ENCODE data around the gene LSM12. TPM values are rescaled to one million over a fixed set of nuclear protein-coding genes. Genes with fewer than 3 reads are reported as not detected.
"Not testable (repeated sequence)": the region's sequence is repeated elsewhere in the genome, so short reads cannot be mapped to it uniquely, and the experiment has no call there.

Gene LSM12
- total RNA-seq, 4 donors from 2014 or later: 37.8 to 59.2 (median 46.0) TPM

DNA sequence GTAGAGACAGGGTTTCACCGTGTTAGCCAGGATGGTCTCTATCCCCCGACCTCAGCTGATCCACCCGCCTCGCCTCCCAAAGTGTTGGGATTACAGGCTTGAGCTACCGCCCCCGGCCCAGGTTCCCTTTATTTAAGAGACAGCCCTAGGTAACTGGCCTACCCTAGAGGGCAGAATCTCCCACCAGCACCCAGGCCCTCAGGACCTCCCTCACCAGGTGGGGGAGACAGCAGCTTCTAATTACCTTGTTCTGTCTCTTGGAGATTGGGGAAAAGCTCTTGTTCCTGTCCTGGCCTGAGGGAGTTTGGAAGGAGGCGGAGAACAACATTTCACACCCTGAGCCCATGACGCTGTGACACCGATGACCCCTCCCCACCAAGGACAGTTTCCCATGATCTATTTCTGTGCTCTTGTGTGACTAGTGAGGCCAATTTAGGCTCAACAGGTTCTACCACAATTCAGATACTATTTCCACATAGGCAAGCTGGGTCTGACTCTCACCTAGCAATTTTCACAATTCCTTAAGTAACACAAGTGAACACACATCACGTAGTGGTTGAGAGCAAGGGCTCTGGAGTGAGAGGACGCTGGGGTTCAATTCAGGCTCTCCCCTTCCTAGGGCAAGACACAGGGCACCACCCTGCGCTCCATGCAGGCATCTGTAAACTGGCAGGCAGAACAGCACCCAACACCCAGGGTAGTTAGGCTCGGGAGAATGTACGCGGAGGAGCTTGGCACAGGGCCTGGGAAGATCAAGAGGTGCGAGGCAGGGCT is 36.6 kb upstream of the LSM12 start:
- WGBS: 88% methylated on average over 14 of the region's 16 CpGs
- no peak for DNase-seq (ENCODE audit: extremely low spot score)
- TF ChIP-seq POLR2A (IDR thresholded peaks at IDR 0.05; ENCODE audit: low read depth) (no peak), POLR2AphosphoS5 (IDR thresholded peaks at IDR 0.05) (peak; percentile 29 to 39)
- H3K4me1 ChIP-seq: peaks cover 83 to 95% (median 86%) of the 10 kb centered on the region in 4 donors
- H3K27ac ChIP-seq (replicated peaks in 1 of 4): peak overlapping the region; percentile 50 to 92 (median 60)
- H3K36me3 ChIP-seq: peaks cover 7 to 30% (median 19%) of the 10 kb centered on the region in 4 donors
- no peak overlapping the region for H3K4me3 ChIP-seq
- intact Hi-C loops (cut with DNase I): no loop called here
- no peaks in the 10 kb centered on the region for H3K9me3 ChIP-seq
- H3K27me3 ChIP-seq: no peaks in the 10 kb centered on the region

GRCh38 chr17:44101858-44102257 is 35.4 kb upstream of the LSM12 start:
- Histone ChIP-seq H3K36me3 (peaks cover 7 to 30% (median 19%) of the 10 kb centered on the region in 4 donors), H3K4me1 (peaks cover 83 to 95% (median 86%) of the 10 kb centered on the region in 4 donors), H3K27ac (replicated peaks in 1 of 4) (peak overlapping the region in 1 of 4 donors; percentile 32)
- DNase-seq (ENCODE audit: extremely low spot score); H3K4me3 ChIP-seq; H3K9me3 ChIP-seq; H3K27me3 ChIP-seq; intact Hi-C loops (cut with DNase I): not testable (repeated sequence)
- 90% methylated on average over 4 of the region's 6 CpGs for WGBS

DNA sequence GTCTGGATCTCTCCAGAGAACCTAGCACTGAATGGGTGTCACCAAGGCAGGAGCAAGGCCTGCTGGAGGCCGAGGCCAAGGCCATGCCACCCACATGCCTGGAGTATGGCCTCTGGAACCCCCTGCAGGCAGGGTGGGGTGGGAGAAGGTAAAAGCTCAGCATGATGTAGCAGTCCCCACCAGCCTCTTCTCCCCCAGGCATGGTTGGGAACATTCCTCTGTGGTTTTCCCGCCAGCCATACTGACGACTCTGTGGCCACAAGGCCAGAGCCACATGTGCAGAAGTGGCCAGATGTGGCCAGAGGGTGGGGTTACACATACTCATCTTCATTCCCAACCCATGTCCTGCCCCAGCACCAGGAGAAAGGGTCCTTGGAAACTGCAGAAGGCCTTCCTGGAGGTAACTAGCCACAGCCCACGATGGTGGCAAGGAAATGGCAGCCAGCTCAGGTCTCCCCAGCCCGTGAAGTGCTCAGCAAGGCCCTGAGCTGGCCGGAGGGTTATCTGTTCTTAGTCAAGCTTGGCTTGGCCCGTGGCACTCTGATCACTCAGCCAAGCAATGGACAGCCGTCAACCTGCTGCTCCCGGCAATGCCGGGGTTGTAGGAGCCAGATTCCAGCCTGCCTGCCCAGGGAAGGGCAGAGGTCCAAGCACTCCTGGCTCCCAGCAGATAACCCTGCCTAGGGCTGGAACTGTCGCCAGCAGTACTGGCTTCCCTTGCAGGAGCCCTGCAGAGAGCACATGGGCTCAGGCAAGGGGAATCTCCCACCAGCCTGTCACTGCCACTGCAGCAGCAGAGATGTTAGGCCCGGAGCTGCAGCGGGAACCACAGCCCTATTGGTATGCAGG is 30.9 kb upstream of the LSM12 start:
- no peaks in the 10 kb centered on the region for H3K27me3 ChIP-seq
- TF ChIP-seq, protein P1, sequence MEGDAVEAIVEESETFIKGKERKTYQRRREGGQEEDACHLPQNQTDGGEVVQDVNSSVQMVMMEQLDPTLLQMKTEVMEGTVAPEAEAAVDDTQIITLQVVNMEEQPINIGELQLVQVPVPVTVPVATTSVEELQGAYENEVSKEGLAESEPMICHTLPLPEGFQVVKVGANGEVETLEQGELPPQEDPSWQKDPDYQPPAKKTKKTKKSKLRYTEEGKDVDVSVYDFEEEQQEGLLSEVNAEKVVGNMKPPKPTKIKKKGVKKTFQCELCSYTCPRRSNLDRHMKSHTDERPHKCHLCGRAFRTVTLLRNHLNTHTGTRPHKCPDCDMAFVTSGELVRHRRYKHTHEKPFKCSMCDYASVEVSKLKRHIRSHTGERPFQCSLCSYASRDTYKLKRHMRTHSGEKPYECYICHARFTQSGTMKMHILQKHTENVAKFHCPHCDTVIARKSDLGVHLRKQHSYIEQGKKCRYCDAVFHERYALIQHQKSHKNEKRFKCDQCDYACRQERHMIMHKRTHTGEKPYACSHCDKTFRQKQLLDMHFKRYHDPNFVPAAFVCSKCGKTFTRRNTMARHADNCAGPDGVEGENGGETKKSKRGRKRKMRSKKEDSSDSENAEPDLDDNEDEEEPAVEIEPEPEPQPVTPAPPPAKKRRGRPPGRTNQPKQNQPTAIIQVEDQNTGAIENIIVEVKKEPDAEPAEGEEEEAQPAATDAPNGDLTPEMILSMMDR (IDR thresholded peaks at IDR 0.05): no peak
- TF ChIP-seq EP300 (IDR thresholded peaks at IDR 0.05) (no peak), POLR2AphosphoS5 (IDR thresholded peaks at IDR 0.05) (no peak), POLR2A (IDR thresholded peaks at IDR 0.05; ENCODE audit: low read depth) (no peak)
- no peak for DNase-seq (ENCODE audit: extremely low spot score)
- peaks cover 12 to 26% (median 20%) of the 10 kb centered on the region in 4 donors for H3K36me3 ChIP-seq
- H3K27ac ChIP-seq (replicated peaks in 1 of 4): peak overlapping the region; percentile 32 to 85 (median 72)
- H3K9me3 ChIP-seq: no peaks in the 10 kb centered on the region
- no peak overlapping the region for H3K4me3 ChIP-seq
- 56% methylated on average over 7 of the region's 13 CpGs for WGBS
- intact Hi-C loops (cut with DNase I): no loop called here
- peaks cover 62 to 73% (median 63%) of the 10 kb centered on the region in 4 donors for H3K4me1 ChIP-seq

DNA sequence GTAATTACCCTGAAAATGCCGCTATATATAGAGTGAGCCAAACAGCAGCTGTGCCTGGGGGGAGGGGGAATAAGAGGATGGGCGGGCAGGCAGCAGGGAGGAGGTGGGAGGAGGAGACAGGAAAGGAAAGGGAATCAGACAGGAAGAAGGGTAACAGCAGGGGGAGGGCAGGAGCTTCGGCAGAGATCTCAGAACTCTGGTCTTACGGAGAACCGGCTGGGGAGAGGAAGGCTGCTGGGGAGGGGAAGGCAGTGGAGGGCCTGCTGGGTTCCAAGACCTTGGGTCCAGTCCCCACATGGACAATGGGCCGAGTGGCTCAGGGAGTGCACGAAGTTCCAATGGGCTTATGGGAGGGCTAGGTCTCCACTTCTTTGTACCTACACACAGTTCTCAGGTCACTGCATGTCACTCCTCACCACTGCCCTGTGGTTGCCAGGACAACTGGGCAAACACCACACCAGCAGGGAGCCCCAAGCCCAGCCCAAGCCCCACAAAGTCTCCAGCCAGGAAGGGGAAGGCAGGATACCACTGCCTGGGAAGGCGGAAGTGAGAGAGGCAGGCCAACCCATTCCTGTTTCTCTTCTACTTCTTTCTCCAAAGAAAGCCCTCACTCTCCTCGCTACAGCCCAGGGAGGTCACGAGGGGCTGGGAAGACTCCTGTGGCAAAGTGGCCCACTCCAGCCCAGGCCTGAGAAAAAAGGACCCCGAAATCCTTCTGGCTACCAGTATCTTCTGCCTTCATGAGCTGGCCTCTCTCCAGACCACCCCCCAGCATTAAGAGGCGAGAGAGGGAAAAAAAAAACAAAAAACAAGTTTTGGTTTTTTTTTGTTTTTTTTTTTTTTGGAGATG is 29.4 kb upstream of the LSM12 start:
- no peak for DNase-seq (ENCODE audit: extremely low spot score)

DNA sequence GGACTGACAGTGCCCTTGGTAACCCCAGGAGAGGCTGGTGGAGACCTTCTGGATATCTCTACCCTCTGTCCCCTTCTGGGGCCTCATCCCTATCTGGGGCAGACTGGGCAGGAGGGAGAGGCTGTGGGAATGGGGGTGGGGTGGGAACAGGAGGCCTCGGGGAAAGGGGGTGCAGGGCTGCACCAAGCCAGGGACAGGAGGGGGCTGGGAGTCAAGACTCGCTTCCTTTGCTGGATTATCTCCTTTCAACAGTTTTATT is 28.8 kb upstream of the LSM12 start:
- H3K36me3 ChIP-seq: peaks cover 30 to 43% (median 36%) of the 10 kb centered on the region in 4 donors
- H3K27me3 ChIP-seq: no peaks in the 10 kb centered on the region
- DNase-seq (ENCODE audit: extremely low spot score): no peak
- WGBS: 0% methylated on average over 2 of the region's 2 CpGs
- H3K9me3 ChIP-seq: no peaks in the 10 kb centered on the region
- H3K27ac ChIP-seq (replicated peaks in 1 of 4): peak overlapping the region; percentile 66 to 85 (median 81)
- peak overlapping the region; percentile 19 to 50 (median 42) for H3K4me3 ChIP-seq
- peaks cover 44 to 56% (median 47%) of the 10 kb centered on the region in 4 donors for H3K4me1 ChIP-seq
- TF ChIP-seq, protein P1 (IDR thresholded peaks at IDR 0.05): no peak
- TF ChIP-seq POLR2AphosphoS5 (IDR thresholded peaks at IDR 0.05): no peak
- no peak for TF ChIP-seq EP300 (IDR thresholded peaks at IDR 0.05)
- no peak for TF ChIP-seq POLR2A (IDR thresholded peaks at IDR 0.05; ENCODE audit: low read depth)
- intact Hi-C loops (cut with DNase I): no loop called here

More for the DNA sequence above, 29.4 kb upstream of the LSM12 start:
- H3K9me3 ChIP-seq: no peaks in the 10 kb centered on the region
- intact Hi-C loops (cut with DNase I): no loop called here
- peak overlapping the region; percentile 19 to 50 (median 42) for H3K4me3 ChIP-seq
- H3K27me3 ChIP-seq: no peaks in the 10 kb centered on the region
- H3K4me1 ChIP-seq: peaks cover 50 to 61% (median 51%) of the 10 kb centered on the region in 4 donors
- peaks cover 27 to 37% (median 30%) of the 10 kb centered on the region in 4 donors for H3K36me3 ChIP-seq
- H3K27ac ChIP-seq (replicated peaks in 1 of 4): peak overlapping the region; percentile 66 to 85 (median 81)
- 15% methylated on average over 12 of the region's 12 CpGs for WGBS
- peak; percentile 42 to 43 for TF ChIP-seq POLR2AphosphoS5 (IDR thresholded peaks at IDR 0.05)
- TF ChIP-seq, protein P1 (IDR thresholded peaks at IDR 0.05): peak; percentile 22 to 27 (median 25)
- no peak for TF ChIP-seq EP300 (IDR thresholded peaks at IDR 0.05)
